SK-N-MC (cell line): ENCODE measurements around the gene TSPAN4.
A peak's percentile ranks its signal among the peaks of the same experiment; 100 is the strongest.

Source experiments
- DNase-seq: peaks from one replicate; pipeline ENCODE4 v3.0.0-alpha.2; 2011; ENCODE audit warnings: low read depth, low spot score
- H3K27ac ChIP-seq: fragments of 200-600 bp; sonication (generic); 2 replicates; pipeline ENCODE4 v1.5.1; 2016; ENCODE audit warnings: mixed run types
- H3K36me3 ChIP-seq: fragments of 200-600 bp; sonication (generic); 2 replicates; pipeline ENCODE4 v1.6.1; 2017; ENCODE audit warnings: antibody characterized with exemption, low read length, mixed read lengths; ENCODE audit not compliant: insufficient read depth
- H3K4me3 ChIP-seq: fragments of 200-600 bp; sonication (generic); 2 replicates; pipeline ENCODE4 v1.5.1; 2016
- H3K9ac ChIP-seq: fragments of 200-600 bp; sonication (generic); 2 replicates; pipeline ENCODE4 v1.8.0; 2017; ENCODE audit warnings: mixed run types, mixed read lengths; ENCODE audit not compliant: insufficient read length
- H3K9me3 ChIP-seq: fragments of 200-600 bp; sonication (generic); 2 replicates; pipeline ENCODE4 v1.6.1; 2017; ENCODE audit warnings: low read depth, mild to moderate bottlenecking, antibody characterized with exemption, low read length, moderate library complexity, mixed read lengths
- EZH2 ChIP-seq: fragments of 200-600 bp; sonication (generic); IDR thresholded peaks from one replicate; pipeline ENCODE4 v1.6.1; 2017; ENCODE audit warnings: antibody characterized with exemption
- FOXP2 ChIP-seq: optimal IDR thresholded peaks from 2 replicates; pipeline ENCODE3; 2011; ENCODE audit warnings: mild to moderate bottlenecking, moderate library complexity; ENCODE audit not compliant: insufficient read depth; ENCODE audit errors: extremely low read length, control extremely low read depth
- POLR2AphosphoS5 ChIP-seq: IDR thresholded peaks from 2 replicates; pipeline ENCODE4 v1.6.1; 2012; ENCODE audit warnings: mild to moderate bottlenecking, low read depth, low read length, borderline replicate concordance

The TSPAN4 gene

GRCh38 chr11:836700-837099, 6.0 kb upstream of the TSPAN4 start:
- TF ChIP-seq POLR2AphosphoS5 (no peak), EZH2 (no peak), FOXP2 (no peak)
- no peak overlapping the region for H3K9ac ChIP-seq
- no peak overlapping the region for H3K27ac ChIP-seq
- H3K36me3 ChIP-seq: peaks cover 37% of the 10 kb centered on the region
- H3K4me3 ChIP-seq: no peak overlapping the region
- DNase-seq: no peak
- H3K9me3 ChIP-seq: no peaks in the 10 kb centered on the region

- Histone ChIP-seq H3K4me3 (no peak overlapping the region), H3K36me3 (peaks cover 37% of the 10 kb centered on the region), H3K27ac (no peak overlapping the region), H3K9ac (no peak overlapping the region), H3K9me3 (no peaks in the 10 kb centered on the region)
- TF ChIP-seq EZH2 (no peak), FOXP2 (no peak), POLR2AphosphoS5 (peak; percentile 55)
- no peak for DNase-seq
These were observed 5.3 kb upstream of the TSPAN4 start for GRCh38 chr11:837189-837989.

GRCh38 chr11:837990-838307, 4.7 kb upstream of the TSPAN4 start:
- no peak overlapping the region for H3K27ac ChIP-seq
- H3K9ac ChIP-seq: no peak overlapping the region
- H3K36me3 ChIP-seq: peaks cover 37% of the 10 kb centered on the region
- H3K4me3 ChIP-seq: no peak overlapping the region
- DNase-seq: no peak
- no peaks in the 10 kb centered on the region for H3K9me3 ChIP-seq
- TF ChIP-seq POLR2AphosphoS5 (no peak), FOXP2 (no peak), EZH2 (no peak)

- Histone ChIP-seq H3K9ac (no peak overlapping the region), H3K9me3 (no peaks in the 10 kb centered on the region), H3K27ac (no peak overlapping the region; the same call in 1 of the 2 replicates), H3K4me3 (no peak overlapping the region), H3K36me3 (peaks cover 37% of the 10 kb centered on the region)
- no peak for DNase-seq
- no peak for TF ChIP-seq FOXP2
- TF ChIP-seq POLR2AphosphoS5: no peak; the same call in none of the 2 replicates
- TF ChIP-seq EZH2: no peak
These were observed 4.0 kb upstream of the TSPAN4 start for GRCh38 chr11:838441-839279.

GRCh38 chr11:839280-839623, 3.4 kb upstream of the TSPAN4 start:
- peaks cover 37% of the 10 kb centered on the region for H3K36me3 ChIP-seq
- peak overlapping the region; percentile 9; the same call in 1 of the 2 replicates for H3K27ac ChIP-seq
- no peaks in the 10 kb centered on the region for H3K9me3 ChIP-seq
- no peak overlapping the region for H3K4me3 ChIP-seq
- no peak overlapping the region for H3K9ac ChIP-seq
- TF ChIP-seq EZH2: no peak
- TF ChIP-seq FOXP2: no peak
- peak; percentile 71; the same call in 1 of the 2 replicates for TF ChIP-seq POLR2AphosphoS5
- no peak for DNase-seq

- TF ChIP-seq FOXP2 (no peak), EZH2 (no peak), POLR2AphosphoS5 (no peak)
- DNase-seq: no peak
- peaks cover 37% of the 10 kb centered on the region for H3K36me3 ChIP-seq
- H3K9me3 ChIP-seq: no peaks in the 10 kb centered on the region
- H3K27ac ChIP-seq: peak overlapping the region; percentile 9; the same call in 1 of the 2 replicates
- H3K9ac ChIP-seq: peak overlapping the region; percentile 12
- H3K4me3 ChIP-seq: peak overlapping the region; percentile 97
These were observed 2.6 kb upstream of the TSPAN4 start for GRCh38 chr11:839875-840617.

- TF ChIP-seq POLR2AphosphoS5 (no peak), EZH2 (no peak), FOXP2 (no peak)
- no peak for DNase-seq
- peaks cover 34% of the 10 kb centered on the region for H3K36me3 ChIP-seq
- peak overlapping the region; percentile 96 for H3K27ac ChIP-seq
- no peaks in the 10 kb centered on the region for H3K9me3 ChIP-seq
- H3K4me3 ChIP-seq: peak overlapping the region; percentile 97
- peak overlapping the region; percentile 95 for H3K9ac ChIP-seq
These were observed 677 bp upstream of the TSPAN4 start for GRCh38 chr11:841981-842369.

GRCh38 chr11:843086-843734, 558 bp downstream of the TSPAN4 start:
- H3K36me3 ChIP-seq: peaks cover 22% of the 10 kb centered on the region
- peak overlapping the region; percentile 95 for H3K9ac ChIP-seq
- DNase-seq: no peak
- H3K9me3 ChIP-seq: no peaks in the 10 kb centered on the region
- H3K27ac ChIP-seq: peak overlapping the region; percentile 86
- TF ChIP-seq FOXP2 (no peak), EZH2 (no peak), POLR2AphosphoS5 (no peak)
- H3K4me3 ChIP-seq: peak overlapping the region; percentile 97
